Neural cell (in vitro differentiated cells): ENCODE results near the gene SUPT3H. TPM values are rescaled to one million over a fixed set of nuclear protein-coding genes. Genes with fewer than 3 reads are reported as not detected.
"Not testable (repeated sequence)": the region's sequence is repeated elsewhere in the genome, so short reads cannot be mapped to it uniquely, and the experiment has no call there.

Source experiments
- H2AFZ ChIP-seq: fragments of 200-600, 300-800 bp; sonication (generic), shearing (Covaris generic); 2 replicates; pipeline ENCODE4 v1.6.0; 2014; ENCODE audit warnings: low read depth, mild to moderate bottlenecking, antibody characterized with exemption, low read length, moderate library complexity
- H3F3A ChIP-seq: fragments of 200-600 bp; shearing (Covaris generic); 2 replicates; pipeline ENCODE4 v1.6.1; 2016; ENCODE audit warnings: mild to moderate bottlenecking, moderate library complexity, mixed read lengths, antibody characterized with exemption, low read length; ENCODE audit not compliant: insufficient read depth, poor library complexity, severe bottlenecking
- H3K27ac ChIP-seq: fragments of 200-600, 300-800 bp; sonication (generic), shearing (Covaris generic); 2 replicates; pipeline ENCODE4 v1.5.1; 2014; ENCODE audit warnings: mild to moderate bottlenecking, low read length, moderate library complexity
- H3K27me3 ChIP-seq: fragments of 300-800, 200-600 bp; sonication (generic), shearing (Covaris generic); 2 replicates; pipeline ENCODE4 v1.6.0; 2014; ENCODE audit warnings: mild to moderate bottlenecking, low read depth, low read length, moderate library complexity; ENCODE audit not compliant: insufficient read depth
- H3K36me3 ChIP-seq: fragments of 300-800, 200-600 bp; sonication (generic), shearing (Covaris generic); 2 replicates; pipeline ENCODE4 v1.5.1; 2014; ENCODE audit warnings: mild to moderate bottlenecking, antibody characterized with exemption, low read length, moderate library complexity; ENCODE audit not compliant: insufficient read depth
- H3K4me2 ChIP-seq: fragments of 300-800, 200-600 bp; sonication (generic), shearing (Covaris generic); 2 replicates; pipeline ENCODE4 v1.6.0; 2014; ENCODE audit warnings: mild to moderate bottlenecking, low read length
- H3K4me3 ChIP-seq: fragments of 300-800, 200-600 bp; sonication (generic), shearing (Covaris generic); 2 replicates; pipeline ENCODE4 v1.5.1; 2014; ENCODE audit warnings: mild to moderate bottlenecking, low read length, moderate library complexity
- H3K79me2 ChIP-seq: fragments of 200-600 bp; shearing (Covaris generic); replicated peaks from 2 replicates; pipeline ENCODE4 v1.6.0; 2014; ENCODE audit warnings: mild to moderate bottlenecking, low read length, moderate library complexity; ENCODE audit not compliant: insufficient read depth
- H3K9ac ChIP-seq: fragments of 300-800, 200-600 bp; sonication (generic), shearing (Covaris generic); 2 replicates; pipeline ENCODE4 v1.6.1; 2016; ENCODE audit warnings: mild to moderate bottlenecking, low read length, mixed read lengths
- H3K9me2 ChIP-seq: fragments of 200-600 bp; shearing (Covaris generic); 2 replicates; pipeline ENCODE4 v1.6.1; 2016; ENCODE audit warnings: mild to moderate bottlenecking, low read length, mixed read lengths; ENCODE audit not compliant: insufficient read depth
- H3K9me3 ChIP-seq: fragments of 200-600, 300-800 bp; sonication (generic), shearing (Covaris generic); 2 replicates; pipeline ENCODE4 v1.6.1; 2016; ENCODE audit warnings: mild to moderate bottlenecking, mixed run types, low read length, moderate library complexity, mixed read lengths
- H4K20me1 ChIP-seq: fragments of 200-600 bp; shearing (Covaris generic); 2 replicates; pipeline ENCODE4 v1.6.1; 2016; ENCODE audit warnings: mild to moderate bottlenecking, mixed run types; ENCODE audit not compliant: insufficient read depth
- CTCF ChIP-seq: fragments of 450-650 bp; IDR thresholded peaks from 2 replicates; pipeline ENCODE4 v1.5.1; 2014; ENCODE audit warnings: antibody characterized with exemption, mild to moderate bottlenecking, moderate library complexity; ENCODE audit not compliant: poor library complexity, severe bottlenecking
- EP300 ChIP-seq: fragments of 450-650 bp; conservative IDR thresholded peaks from 2 replicates; pipeline ENCODE4 v1.6.1; 2014; ENCODE audit warnings: antibody characterized with exemption, mild to moderate bottlenecking, moderate library complexity; ENCODE audit not compliant: poor library complexity, severe bottlenecking
- EZH2 ChIP-seq: fragments of 200-600, 300-800 bp; shearing (Covaris generic), sonication (generic); IDR thresholded peaks from 2 replicates; pipeline ENCODE4 v1.6.1; 2014; ENCODE audit warnings: antibody characterized with exemption, low read length, borderline replicate concordance, mild to moderate bottlenecking; ENCODE audit not compliant: insufficient read depth, poor library complexity, severe bottlenecking
- MXI1 ChIP-seq: fragments of 450-650 bp; conservative IDR thresholded peaks from 2 replicates; pipeline ENCODE4 v1.6.1; 2014; ENCODE audit warnings: antibody characterized with exemption, mild to moderate bottlenecking; ENCODE audit not compliant: poor library complexity, severe bottlenecking
- POLR2AphosphoS5 ChIP-seq: IDR thresholded peaks from 2 replicates; pipeline ENCODE4 v1.6.1; 2012
- RAD21 ChIP-seq: fragments of 450-650 bp; conservative IDR thresholded peaks from 2 replicates; pipeline ENCODE4 v1.6.1; 2014; ENCODE audit warnings: antibody characterized with exemption, mild to moderate bottlenecking, moderate library complexity
- REST ChIP-seq: IDR thresholded peaks from 2 replicates; pipeline ENCODE4 v1.6.1; 2012; ENCODE audit warnings: borderline replicate concordance
- SMC3 ChIP-seq: fragments of 450-650 bp; conservative IDR thresholded peaks from 2 replicates; pipeline ENCODE4 v1.6.1; 2014; ENCODE audit warnings: antibody characterized with exemption, mild to moderate bottlenecking, moderate library complexity; ENCODE audit not compliant: poor library complexity
- TAF1 ChIP-seq: IDR thresholded peaks from 2 replicates; pipeline ENCODE4 v1.6.1; 2012; ENCODE audit warnings: low read depth
- polyA plus RNA-seq: library from polyadenylated mRNA; depleted of rRNA; stranded (reverse); fragments of >200 nt; gene quantifications from 2 replicates; pipeline ENCODE4 v1.2.3, GENCODE V29; 2014

Gene SUPT3H
- polyA plus RNA-seq, 1 donor from 2014 or later, result 6.8 TPM

DNA sequence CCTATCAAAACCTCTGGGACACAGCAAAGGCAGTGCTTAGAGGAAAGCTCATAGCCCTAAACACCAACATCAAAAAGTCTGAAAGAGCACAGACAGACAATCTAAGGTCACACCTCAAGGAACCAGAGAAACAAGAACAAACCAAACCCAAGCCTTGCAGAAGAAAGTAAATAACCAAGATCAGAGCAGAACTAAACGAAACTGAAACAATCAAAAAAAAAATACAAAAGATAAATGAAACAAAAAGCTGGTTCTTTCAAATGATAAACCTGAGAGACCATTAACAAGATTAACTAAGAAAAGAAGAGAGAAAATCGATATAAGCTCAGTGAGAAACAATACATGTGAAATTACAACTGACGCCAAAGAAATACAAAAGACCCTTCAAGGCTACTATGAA lies 84.4 kb downstream of the SUPT3H start:
- Histone ChIP-seq H3K36me3 (no peaks in the 10 kb centered on the region), H3K27ac (no peak overlapping the region), H3K79me2 (no peaks in the 10 kb centered on the region), H4K20me1 (no peaks in the 10 kb centered on the region), H2AFZ (no peak overlapping the region), H3K4me2 (no peak overlapping the region), H3F3A (no peaks in the 10 kb centered on the region), H3K9ac (no peak overlapping the region), H3K9me2 (no peaks in the 10 kb centered on the region), H3K9me3 (no peaks in the 10 kb centered on the region), H3K4me3 (no peak overlapping the region), H3K27me3 (no peaks in the 10 kb centered on the region)
- TF ChIP-seq RAD21 (no peak), SMC3 (no peak), EZH2 (no peak), TAF1 (no peak), CTCF (no peak), POLR2AphosphoS5 (no peak)

GRCh38 chr6:45289751-45290514 lies 87.8 kb downstream of the SUPT3H start:
- Histone ChIP-seq H3K4me3 (no peak overlapping the region), H3K9me3 (no peaks in the 10 kb centered on the region), H3K27me3 (no peaks in the 10 kb centered on the region), H3F3A (no peaks in the 10 kb centered on the region), H4K20me1 (no peaks in the 10 kb centered on the region), H2AFZ (no peak overlapping the region), H3K36me3 (no peaks in the 10 kb centered on the region), H3K27ac (no peak overlapping the region), H3K9me2 (no peaks in the 10 kb centered on the region), H3K79me2 (no peaks in the 10 kb centered on the region), H3K9ac (no peak overlapping the region), H3K4me2 (no peak overlapping the region)
- TF ChIP-seq CTCF, result no peak
- no peak for TF ChIP-seq POLR2AphosphoS5
- TF ChIP-seq TAF1, result no peak
- TF ChIP-seq EP300, result no peak
- no peak for TF ChIP-seq MXI1
- no peak for TF ChIP-seq SMC3
- no peak for TF ChIP-seq RAD21
- no peak for TF ChIP-seq REST
- no peak for TF ChIP-seq EZH2

DNA sequence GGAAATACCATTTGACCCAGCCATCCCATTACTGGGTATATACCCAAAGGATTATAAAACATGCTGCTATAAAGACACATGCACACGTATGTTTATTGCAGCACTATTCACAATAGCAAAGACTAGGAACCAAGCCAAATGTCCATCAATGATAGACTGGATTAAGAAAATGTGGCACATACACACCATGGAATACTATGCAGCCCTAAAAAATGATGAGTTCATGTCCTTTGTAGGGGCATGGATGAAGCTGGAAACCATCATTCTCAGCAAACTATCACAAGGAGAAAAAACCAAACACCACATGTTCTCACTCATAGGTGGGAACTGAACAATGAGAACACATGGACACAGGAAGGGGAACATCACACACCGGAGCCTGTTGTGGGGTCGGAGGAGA lies 91.0 kb downstream of the SUPT3H start:
- H3K4me2 ChIP-seq, H2AFZ ChIP-seq, H3K79me2 ChIP-seq, H3K9me2 ChIP-seq, H3K9ac ChIP-seq, H3K9me3 ChIP-seq, H4K20me1 ChIP-seq, H3K27me3 ChIP-seq, H3K27ac ChIP-seq, H3F3A ChIP-seq, H3K36me3 ChIP-seq, H3K4me3 ChIP-seq: not testable (repeated sequence)
